Stimulated activated CD4-positive, alpha-beta T cell treated with anti-CD3 and anti-CD28 coated beads, Interleukin-15, amount 100 ng/mL, for 1 hour (primary cell): ENCODE measurements around the gene SPOP.
"Not testable (repeated sequence)": the region's sequence is repeated elsewhere in the genome, so short reads cannot be mapped to it uniquely, and the experiment has no call there.

Source experiments
- DNase-seq, 2 donors: peaks; one replicate each; pipeline ENCODE4 v3.0.0-alpha.2; 2020; ENCODE audit warnings: low read depth in 1 of 2, low spot score in 1 of 2

The SPOP gene

DNA sequence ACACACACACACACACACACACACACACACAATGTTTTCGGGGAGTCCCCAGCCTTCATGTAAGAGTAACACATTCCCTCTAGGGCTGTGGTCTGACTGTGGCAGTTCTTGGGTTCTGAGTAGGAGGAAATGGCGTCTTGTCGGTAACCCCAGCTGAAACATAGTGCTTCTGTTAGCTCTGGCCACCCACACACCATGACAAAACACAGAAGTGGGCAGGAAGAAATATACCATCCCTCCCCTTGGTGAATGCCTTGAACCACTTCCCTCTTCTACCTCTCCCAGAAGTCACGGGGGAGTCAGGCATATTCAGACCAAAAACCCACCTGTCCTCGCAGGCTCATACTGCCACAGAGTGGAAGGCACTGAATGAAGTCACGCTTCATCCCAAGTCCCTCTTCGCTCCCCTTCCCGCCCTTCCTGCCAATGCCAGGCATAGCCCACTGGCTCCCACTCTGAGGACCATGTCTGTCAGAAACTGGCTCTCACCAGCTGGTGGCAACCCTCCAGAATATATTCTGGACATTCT, 18.4 kb upstream of the SPOP start:
- DNase-seq = peak in 1 of 2 donors; percentile 28

DNA sequence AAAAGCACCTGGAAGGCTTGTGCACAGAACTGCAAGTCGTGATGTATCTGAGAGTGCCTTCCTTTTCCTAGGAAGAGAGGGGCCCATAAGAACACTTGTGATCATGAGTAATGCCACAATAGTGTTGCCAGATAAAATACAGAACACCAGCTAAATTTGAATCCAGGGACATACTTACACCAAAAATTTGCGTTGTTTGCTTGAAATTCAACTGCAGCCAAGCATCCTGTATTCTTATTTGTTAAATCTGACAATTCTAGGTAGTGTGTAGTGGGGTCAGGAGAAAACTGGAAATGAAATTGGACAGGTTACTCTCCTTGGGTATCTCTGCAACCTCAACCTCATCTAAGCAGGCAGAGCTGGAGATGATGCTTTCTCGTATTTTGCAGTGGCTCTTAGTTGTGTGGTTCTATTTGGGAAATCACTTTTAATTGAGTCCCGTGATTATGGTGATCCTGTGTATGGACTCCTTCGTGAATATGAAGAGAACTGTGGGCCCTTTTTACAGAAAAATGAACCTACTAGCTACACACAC, 17.9 kb upstream of the SPOP start:
- DNase-seq = no peak

DNA sequence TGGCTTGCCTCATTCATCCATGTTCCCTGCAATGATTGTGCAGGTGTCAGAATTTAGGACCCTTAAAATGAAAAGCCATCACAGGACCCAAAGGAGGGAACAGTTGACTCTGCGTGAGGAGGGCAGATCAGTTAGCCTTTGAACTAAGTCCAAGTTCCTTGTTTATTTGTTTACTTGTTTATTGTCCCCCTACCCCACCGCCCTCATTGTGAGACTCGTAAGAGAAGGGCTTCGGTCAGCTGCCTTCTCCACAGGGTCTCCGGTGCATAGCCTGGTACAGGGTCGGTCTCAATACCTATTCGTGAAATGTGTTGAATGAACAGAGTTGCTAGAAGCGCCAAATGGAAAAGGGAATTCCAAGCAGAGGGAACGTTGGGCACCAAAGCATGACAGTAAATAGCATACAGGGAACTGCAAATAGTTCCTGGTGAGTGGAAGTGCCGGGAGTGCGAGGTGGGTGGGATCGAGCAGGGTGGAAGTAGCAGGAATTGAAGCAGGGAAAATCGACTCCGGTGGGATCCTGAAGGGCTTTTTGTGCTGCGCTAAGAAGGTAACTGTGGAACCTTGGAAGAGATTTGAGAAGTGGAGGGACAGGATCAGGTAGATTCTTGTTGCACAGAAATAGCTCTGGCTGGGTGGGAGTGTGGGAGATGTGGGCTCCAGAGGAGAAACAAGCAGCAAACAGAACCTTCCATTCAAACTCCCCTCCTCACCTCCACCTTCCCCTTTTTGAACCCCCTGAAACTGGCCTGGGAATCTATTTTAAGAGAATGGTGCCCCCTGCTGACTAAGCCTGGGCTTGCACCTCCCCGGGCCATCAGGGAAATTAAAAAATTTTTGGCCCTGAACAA, 17.2 kb upstream of the SPOP start:
- peak; percentile 48 to 62 for DNase-seq

DNA sequence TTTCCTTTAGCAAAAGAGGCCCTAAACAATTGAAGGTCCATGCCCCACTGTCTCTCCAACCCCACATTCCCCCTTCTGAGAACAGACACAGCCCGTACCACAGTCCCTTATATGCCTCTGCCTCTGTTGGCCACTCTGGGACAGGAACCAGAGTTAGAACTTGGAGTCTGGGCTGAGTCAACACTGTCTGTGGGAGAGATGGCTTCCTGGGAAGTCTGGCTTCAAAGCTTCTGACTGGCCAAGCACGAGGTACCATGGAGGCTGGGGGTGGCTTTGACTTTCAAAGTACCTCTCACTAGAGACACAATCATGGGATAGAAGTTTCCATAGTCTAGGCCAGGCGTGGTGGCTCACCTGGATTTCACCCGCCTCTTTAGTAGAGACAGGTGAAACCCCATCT, 14.9 kb upstream of the SPOP start:
- DNase-seq = no peak

DNA sequence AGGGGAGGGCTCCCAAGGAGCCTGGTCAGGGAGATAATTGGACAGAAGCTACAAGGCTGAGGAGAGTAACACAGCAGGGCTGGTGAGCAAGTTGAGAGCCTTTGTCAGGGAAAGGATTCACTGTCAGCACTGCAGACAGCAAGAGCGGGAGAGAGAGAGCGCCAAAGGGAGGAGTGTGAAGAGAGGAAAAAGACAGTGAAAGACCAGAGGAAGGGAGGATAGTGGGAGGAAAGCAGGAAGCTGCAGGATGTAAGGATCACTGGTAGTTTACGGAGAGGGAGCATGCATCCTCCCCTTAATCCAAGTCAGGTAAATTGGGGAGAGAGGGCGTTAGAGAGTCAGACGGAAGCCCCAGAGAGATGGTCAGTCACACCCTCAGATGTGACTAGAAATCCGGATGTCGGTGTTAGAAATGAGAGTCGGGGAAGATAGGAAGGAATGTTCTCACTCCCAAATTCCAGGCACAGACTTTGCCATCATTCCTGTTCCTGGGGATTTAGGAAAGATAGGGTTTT, 13.8 kb upstream of the SPOP start:
- no peak for DNase-seq

DNA sequence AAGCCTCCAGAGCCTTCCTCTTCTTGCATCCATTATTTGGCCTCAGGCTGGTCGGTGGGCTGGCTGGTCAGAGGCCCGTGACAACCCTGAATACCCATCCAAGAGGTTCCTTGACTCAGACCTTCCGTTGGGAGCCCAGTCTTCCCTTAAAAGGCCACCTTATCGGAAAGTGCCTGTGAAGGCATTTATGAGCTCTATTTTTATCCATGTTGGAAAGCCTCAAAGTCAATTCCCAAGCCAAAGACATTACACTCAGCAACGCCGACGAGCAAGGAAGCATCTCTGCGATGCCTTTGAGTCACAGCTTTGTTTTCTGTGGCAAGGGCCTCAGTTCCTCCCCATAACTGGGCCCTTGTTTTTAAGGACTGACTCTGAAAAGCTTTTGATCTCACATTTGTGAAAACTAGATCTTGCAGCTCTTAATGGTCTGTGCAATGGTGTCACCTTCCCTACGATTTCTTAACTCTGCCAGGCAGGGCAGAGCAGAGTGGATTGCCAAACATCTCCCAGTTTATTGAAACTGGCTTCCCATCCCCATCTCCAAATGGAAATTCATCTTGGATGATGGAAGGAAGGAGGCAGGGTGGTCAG, 13.3 kb upstream of the SPOP start:
- no peak for DNase-seq

DNA sequence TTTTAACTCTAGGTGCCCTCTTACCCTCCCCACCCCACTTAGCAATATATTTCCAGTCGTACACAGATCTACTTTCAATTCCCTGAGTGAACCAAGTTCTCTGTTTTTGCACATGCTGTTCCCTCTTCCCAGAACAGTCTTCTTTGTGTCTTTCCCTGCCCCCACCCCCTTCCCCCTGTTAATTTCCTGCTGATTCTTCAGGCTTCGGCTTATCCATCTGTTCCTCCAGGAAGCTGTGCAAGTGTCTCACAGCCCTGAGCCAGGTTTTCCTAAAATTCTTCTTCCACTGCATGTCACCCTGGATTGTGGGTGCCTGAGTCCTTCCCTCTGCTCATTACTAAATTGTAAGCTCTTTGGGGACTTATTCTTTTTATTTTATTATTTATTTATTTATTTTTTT, 12.4 kb upstream of the SPOP start:
- DNase-seq = no peak

DNA sequence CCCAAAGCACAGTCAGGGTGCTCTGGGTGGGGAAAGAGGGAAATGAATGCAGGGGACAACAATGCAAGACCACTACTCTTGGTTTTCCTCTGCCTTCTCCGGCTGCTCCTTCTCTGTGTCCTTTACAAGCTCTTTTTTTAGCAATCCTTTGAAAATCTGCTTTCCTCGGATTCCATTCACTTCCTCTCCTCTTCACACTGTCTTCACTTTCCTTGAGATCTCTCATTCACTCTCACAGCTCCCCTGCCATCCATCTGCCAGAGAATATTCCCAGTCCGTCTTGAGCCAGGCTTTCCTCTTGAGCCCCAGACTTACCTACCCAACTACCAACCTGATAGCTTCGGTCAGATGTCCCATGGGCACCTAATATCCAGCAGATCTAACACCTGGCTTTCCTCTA, 11.0 kb upstream of the SPOP start:
- DNase-seq = no peak

DNA sequence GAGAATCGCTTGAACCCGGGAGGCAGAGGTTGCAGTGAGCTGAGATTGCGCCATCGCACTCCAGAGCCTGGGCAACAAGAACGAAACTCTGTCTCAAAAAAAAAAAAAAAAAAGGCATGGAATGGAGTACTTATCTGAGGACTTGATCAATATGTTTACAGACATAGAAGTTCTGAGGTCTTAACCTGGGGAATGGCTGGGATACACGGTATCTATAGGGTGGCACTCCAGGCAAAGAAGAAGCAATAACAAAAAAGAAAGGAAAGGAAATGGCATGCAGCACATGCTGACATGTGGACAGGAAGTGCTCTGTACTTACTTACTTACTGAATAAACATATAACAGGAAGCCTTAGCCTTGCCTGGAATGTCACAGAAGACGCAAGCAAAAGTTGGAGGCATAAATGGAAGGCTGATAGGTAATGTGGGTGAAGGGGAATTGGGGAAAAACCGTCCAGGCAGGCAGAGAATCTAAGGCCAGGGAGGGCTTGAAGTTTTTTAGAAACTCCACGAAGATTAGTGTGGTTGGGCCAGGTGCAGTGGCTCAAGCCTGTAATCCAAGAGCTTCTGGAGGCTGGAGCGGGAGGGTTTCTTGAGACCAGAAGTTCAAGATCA, 10.1 kb upstream of the SPOP start:
- no peak for DNase-seq

DNA sequence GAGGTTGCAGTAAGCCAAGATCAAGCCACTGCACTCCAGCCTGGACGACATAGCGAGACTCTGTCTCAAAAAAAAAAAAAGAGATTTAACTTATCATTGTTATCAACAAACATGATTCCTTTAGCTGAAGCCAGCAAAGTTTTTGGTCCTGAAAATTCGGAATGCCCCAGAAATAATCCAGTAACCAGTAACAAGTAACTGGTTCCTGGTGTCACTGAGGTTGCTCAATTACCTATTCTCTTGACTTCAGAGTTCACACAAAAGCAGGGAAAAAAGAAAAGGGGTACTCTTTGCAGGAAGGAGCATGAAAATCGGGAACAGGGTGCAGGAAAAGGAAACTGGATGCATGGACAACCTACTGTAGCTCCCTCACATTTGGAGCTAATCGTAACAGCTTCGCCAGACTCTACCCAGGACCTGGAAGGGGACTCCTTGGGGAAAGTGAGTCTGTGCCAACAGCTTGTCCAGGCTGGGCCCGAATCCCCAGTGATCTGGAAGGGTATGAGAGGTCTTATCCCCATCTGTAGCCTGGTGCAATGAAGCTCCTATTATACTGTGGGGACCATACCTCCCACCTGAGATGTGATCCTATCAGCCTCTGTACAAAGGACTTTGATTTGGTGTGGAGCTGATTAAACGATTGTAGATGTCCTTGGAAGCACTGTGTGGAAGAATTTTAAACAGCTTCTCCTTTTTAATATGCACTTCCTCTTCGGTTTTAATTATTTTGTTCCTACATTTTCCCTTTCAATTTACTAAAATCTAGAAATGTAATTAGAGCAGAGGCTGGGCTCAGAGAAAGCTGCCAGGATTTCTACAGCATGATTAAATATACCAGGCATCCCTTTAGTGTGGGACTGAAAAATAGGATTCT, 3.4 kb upstream of the SPOP start:
- DNase-seq = no peak

DNA sequence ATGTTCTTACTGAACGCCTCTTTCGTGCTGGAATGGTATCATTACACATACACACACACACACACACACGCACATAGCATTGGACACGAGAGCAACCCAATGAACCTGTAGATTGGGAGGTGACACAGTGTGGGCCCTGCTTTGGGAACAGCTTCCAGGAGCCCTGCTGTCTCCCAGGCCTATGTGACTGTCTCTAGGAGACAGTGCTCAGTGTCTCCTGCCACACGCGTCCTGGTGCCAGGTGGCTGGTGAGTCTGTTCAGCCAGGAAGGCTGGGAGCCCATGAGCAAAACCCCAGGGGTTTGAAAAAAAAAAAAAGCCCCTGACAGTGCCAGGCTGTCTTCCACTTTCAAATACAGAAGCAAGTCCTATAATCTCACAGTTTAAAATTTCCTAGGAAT, 2.4 kb upstream of the SPOP start:
- no peak for DNase-seq

DNA sequence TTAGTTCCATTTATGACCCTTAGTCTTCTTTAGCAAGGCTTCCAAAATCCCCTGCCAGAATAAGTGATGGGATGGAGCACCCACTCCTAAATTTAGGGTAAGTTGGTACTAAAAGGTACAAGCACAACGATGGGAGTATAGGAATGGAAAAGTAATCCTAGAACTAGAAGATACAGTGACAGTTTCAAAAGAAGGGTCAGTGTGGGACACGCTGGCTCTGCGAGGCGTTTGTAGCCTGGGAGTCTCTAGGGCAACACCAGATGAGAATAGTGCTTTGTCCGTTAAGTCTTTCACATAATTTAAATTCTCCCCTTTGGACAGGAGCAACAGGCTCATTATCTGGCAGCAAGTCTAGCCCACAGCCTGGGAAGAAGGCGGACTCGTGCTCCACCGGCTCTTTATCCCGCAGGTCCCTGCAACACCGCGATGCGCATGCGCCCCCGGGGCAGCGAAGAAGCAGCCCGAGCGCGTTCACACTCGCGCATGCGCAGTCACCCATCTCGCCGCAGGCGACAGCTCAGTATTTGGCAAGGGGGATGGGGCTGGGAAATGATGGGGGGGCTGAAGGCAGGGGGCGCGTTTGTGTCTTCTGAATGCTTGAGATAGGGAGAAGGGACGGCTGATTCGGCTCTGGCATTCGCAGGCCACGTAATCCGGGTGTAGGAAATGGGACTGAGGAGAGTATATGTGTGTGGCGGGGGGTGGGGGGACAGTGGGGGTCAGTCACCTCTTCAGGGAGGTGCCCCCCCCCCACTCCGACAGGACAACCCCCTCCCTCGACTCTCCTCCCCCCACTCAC, 564 bp downstream of the SPOP start:
- DNase-seq = peak; percentile 94 to 96

DNA sequence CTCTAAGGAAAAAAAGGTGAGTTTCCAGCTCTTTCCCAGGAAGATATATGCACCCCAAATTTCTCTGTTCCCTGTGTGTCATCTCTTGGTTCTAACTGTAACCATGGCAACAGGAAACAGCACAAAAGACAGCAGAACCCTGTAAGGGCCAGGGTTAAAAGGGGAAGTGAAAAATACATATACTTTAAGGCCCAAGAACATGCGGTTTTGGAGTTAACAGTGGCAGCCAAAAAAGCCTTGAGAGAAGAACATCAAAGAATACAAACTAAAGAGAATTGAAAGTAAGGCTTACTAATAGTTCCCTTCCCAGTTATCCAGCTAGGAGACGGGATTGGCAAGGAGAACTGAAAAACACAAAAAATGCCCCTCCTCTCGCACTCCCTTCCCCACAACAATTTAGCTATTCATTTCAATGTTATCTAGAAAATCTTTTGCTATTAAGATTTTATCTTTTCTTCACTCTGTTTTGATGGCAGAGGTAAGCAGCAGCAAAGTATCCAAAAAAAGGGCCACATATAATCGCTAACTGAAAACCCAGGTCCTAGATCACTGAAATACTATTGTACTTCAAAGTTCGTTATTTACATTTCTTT, 1.5 kb downstream of the SPOP start:
- no peak for DNase-seq

DNA sequence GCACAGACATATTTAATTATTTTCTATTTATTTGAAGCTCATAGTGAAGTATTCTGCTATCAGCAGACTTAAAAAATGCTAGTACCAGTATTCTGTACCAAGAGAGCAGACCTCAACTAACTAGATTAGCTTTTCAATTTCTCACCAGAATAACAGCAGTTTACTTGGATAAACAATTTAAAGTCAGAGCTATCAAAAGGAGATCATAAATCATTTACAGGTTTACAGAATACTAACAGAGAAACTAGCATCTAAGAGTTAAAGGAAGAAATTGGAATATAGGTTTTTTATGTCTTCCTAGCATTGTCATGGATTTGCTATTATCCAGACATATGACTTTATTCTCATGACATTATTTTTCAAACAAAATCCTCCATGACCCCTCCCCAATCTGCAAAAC, 3.4 kb downstream of the SPOP start:
- no peak for DNase-seq

DNA sequence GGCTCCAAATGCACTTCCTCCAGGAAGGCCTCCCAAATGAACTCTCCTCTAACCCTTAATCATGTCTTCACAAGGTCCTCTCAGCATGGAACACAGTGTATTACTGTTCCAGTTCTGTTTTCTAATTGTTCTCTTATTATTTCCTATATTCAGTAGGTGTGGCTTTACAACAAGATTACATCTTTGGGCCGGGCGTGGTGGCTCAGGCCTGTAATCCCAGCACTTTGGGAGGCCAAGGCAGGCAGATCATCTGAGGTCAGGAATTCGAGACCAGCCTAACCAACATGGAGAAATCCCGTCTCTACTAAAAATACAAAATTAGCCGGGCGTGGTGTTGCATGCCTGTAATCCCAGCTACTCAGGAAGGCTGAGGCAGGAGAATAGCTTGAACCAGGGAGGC, 4.2 kb downstream of the SPOP start:
- not testable (repeated sequence) for DNase-seq

DNA sequence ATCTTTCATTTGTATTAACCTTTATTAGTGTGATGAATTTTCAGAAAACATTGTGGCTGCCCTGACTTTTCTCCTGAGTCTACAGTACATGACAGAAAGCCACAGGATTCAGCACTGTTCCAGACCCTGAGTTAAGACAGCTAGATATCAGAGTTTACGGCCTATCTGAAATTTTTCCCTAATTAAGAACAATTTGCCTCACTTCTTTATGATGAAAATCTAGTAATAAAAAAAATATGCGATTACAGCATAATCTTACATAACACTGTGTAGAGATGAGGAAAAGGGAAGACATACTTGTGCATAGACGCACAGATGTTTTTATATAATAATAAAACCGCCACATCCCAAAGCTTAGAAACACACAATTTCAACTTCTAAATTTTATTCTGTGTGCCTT, 7.3 kb downstream of the SPOP start:
- DNase-seq = no peak

DNA sequence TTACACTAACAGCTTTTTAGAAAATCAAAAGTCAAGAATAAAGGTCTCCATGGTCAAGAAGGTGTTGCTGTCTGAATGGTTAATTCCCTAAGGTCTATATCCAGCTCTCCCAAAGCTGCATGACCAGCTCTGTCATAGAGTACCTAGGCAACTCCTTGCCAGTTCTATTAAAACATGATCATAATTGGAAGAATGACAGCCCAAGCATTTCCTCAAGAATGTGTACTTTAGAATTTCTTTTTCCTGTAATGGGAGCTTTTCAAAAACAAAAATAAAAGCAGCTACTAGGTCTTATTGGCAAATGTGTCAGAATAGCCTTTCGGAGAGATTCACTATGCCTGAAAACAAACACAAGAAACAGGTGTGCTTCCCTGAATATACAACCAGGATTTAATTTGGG, 7.9 kb downstream of the SPOP start:
- no peak for DNase-seq

DNA sequence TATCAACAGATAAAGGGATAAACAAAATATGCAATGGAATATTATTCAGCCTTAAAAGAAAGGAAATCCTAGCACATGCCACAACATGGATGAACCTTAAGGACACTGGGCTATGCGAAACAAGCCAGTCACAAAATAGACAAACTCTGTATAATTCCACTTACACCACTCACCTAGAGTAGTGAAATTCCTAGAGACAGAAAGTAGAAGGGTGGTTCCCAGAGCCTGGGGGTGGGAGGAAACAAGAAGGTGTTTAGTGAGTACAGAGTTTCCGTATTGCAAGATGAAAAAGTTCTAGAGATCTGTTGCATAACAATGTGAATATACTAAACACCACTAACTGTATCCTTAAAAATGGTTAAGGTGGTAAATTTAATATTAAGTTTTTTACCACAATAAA, 10.0 kb downstream of the SPOP start:
- DNase-seq = no peak

DNA sequence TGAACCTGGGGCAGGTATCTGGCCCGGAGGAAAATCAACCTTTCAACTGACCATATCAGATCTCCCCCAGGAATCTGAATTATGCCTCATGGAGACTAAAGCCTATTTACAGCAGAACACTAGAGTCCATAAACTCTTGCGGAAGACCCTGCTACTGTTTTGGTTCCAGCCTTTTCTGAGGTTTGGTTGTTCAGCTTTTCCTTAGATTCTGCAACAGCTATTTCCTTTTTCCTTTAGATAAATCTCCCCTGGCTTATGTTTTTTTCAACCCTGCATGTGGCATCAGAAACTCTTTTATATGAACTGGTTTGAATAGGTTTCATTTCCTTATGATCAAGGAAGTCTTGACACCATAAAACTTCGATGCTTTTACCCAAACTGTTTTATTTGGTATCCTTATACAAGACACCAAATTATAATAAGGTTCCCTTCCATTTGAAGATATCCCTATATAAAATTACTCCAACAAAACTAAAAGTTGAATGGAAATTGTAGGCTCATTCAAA, 13.1 kb downstream of the SPOP start:
- DNase-seq = no peak
